WI38 (cell line): Measurements from ENCODE around the gene STARD3.

ENCODE experiments used
- H3K4me3 ChIP-seq: 2 replicates; pipeline ENCODE4 v1.5.1; 2011; ENCODE audit warnings: low read depth, mild to moderate bottlenecking, control low read depth, low read length
- CTCF ChIP-seq: IDR thresholded peaks from 2 replicates; pipeline ENCODE4 v1.5.1; 2012; ENCODE audit warnings: low read depth, mild to moderate bottlenecking, control low read depth, low read length

STARD3 gene

DNA sequence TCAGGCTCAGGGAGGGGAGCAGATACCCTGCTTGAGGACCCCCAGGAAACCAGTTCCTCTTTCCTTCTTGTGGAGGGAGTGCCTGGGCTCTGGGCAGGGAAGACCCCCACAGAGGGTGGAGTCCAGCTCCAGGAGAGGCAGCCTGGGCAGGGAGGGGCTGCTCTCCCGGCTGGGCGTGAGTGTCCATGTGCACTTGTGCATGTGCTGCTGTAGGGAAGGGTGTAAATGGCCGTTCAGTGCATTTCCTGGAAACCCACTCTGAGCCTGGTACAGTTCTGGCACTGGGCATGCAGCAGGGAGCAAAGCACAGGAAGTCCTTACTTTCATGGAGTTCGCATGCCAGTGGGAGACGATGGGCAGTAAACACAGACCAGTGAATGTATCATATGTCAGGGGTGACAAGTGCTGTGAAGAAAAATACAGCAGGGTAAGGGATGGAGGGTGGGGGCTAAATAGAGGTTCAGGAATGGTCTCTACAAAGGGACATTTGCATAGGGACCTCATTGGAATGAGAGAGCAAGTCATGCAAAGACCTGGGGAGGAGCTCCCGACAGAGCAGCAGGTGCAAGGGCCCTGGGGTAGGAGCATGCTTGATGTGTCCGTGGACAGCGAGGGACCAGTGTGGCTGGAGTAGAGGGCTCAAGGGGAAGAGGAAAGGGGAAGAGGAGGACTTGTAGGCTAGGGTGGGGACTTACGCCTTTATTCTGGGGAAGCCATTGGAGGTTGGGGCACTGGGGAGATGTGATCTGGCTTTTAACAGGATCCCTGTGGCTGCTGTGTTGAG lies 5.5 kb downstream of the STARD3 start:
- TF ChIP-seq CTCF = no peak
- H3K4me3 ChIP-seq = no peak overlapping the region

GRCh38 chr17:39643271-39643670 lies 6.3 kb downstream of the STARD3 start:
- no peak for TF ChIP-seq CTCF
- no peak overlapping the region for H3K4me3 ChIP-seq

DNA sequence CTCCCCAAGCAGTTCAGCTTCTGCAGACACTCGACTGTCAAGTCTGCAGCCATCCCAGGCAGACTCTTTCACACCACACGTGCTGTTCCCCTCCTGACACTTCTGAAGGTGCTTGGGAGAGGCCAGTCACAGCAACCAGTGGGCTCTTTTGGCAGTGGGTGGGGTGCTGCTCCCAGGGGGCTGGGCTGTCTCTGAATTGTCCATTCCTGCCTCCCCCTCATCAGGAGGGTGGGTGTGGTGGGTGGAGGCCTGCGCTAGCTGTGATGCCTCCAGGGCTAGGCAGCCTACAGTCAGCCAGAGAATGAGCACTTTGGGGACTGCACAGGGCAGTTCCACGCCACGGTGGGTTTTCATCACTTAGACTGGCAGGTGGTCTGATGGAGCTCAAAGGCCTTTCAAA lies 10.3 kb downstream of the STARD3 start:
- TF ChIP-seq CTCF = no peak
- H3K4me3 ChIP-seq = no peak overlapping the region

GRCh38 chr17:39648616-39649366 lies 11.8 kb downstream of the STARD3 start:
- no peak for TF ChIP-seq CTCF
- no peak overlapping the region for H3K4me3 ChIP-seq

DNA sequence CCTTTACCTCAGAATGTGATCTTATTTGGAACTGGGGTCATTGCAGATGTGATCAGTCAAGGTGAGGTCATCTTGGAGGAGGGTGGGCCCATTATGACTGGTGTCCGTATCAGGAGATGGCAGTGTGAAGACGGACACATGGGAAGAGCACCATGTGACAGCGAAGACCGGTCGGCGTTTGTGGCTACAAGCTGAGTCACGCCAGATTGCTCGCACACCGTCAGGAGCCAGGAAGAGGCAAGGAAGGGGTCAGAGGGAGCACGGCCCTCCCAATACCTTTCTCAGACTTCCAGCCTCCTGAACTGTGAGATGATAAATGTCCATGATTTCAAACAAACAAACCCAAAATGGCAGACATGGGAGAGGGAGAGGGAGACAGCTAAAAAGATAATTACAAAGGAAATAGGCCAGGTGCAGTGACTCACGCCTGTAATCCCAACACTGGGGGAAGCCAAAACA lies 13.2 kb downstream of the STARD3 start:
- no peak for TF ChIP-seq CTCF
- H3K4me3 ChIP-seq = no peak overlapping the region

- no peak overlapping the region for H3K4me3 ChIP-seq
- no peak for TF ChIP-seq CTCF
These were observed 15.1 kb downstream of the STARD3 start for GRCh38 chr17:39651923-39652586.
